HG03196 (cell line): ENCODE results near the gene FAM135A.
"Not testable (repeated sequence)": the region's sequence is repeated elsewhere in the genome, so short reads cannot be mapped to it uniquely, and the experiment has no call there.

Experiments
- ATAC-seq: cut with Tn5 transposase; IDR thresholded peaks from one replicate; pipeline ENCODE4 v1.9.1; 2021; ENCODE audit not compliant: unreplicated experiment

The FAM135A gene

DNA sequence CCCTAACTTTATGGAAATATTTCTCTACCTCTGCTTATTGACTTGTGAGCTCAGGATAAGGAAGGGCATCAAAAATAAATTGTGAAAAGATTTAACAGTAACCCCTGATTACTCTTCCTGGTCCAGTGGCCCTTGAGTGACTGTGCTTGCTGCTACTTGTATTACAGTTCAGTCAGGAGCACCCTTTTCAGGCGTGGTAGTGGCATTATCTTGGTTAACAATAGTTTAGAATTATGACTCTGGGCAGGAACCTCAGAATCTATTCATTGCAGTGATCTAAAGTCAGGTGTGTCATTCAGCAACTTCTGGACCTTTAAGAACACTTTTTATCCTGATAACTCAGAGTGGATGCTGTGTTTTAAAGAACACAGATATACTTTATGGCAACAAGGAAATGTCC lies 43.4 kb downstream of the FAM135A start:
- no peak for ATAC-seq

DNA sequence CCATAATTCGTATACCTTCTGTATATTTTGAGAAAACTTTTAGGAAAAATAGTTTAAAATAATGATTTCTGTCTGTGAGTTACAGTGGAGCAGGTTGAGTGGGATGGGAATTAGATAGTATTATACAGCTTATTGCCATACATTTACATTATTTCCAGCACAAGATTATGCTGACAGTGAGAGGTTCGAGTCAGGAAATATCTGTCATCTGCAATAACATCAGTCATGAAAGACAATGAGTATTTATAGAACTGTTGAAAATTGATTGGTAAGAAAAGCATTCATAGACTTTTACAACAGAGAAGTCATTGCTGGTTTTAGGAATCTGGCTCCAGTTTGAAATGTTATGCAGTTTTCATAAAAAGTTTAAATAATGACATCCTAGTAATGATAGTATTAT lies 45.9 kb downstream of the FAM135A start:
- ATAC-seq: no peak

DNA sequence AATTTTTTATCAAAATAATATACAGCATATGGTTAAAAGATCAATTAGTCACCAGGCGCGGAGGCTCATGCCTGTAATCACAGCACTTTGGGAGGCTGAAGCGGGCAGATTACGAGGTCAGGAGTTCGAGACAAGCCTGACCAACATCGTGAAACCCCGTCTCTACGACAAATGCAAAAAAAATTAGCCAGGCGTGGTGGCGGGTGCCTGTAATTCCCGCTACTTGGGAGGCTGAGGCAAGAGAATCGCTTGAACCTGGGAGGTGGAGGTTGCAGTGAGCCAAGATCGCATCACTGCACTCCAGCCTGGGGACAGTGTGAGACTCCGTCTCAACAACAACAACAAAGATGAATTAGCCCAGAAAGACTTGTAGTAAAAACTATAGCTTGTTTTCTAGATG lies 46.4 kb downstream of the FAM135A start:
- ATAC-seq: not testable (repeated sequence)

DNA sequence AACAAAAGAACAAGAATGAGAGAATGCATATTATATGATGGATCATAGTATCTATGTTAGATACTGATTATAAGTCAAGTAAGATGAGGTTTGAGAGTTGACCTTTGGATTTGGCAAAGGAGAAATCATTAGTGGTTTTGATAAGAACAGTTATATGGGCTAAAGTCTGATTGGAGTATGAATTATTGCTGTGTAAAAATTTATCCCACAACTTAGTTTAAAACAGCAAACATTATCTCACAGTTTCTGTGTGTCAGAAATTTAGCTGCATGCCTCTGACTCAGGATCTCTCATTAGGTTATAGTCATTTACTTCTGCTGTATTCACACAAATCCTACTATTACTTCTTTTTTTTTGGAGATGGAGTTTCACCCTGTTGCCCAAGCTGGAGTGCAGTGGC lies 56.7 kb downstream of the FAM135A start:
- ATAC-seq: no peak

DNA sequence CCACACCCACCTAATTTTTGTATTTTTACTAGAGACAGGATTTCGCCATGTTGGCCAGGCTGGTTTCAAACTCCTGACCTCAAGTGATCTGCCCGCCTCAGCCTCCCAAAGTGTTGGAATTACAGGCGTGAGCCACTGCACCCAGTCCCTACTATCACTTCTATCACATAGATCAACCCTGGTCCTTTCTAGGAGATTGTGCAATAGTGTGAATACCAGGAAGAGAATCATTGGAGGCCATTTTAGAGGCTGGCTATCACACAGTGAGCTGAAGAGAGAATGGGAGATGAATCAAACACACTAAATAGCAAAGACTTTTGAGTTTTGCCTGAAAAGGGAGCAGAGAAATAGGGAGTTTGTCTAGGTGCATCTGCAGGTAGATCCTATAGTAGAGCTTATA lies 57.2 kb downstream of the FAM135A start:
- not testable (repeated sequence) for ATAC-seq

DNA sequence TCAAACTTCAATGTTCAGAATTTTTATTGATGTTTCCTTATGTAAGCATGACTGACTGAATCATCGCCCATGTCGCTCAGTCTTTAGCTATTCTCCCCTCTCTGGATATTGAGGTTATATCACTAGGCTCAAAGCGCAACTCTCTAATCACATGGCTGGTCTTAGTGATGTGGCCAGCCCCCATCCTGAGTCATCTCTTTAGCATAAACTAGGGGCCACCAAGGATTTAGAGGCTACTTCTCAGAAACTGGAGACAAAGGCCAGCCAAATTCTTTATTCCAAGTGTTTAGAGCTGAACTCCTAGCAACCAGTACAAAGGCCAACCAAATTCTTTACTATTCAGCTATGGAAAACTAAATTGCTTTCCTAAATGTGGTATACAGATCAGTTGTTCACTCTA lies 61.4 kb downstream of the FAM135A start:
- no peak for ATAC-seq

DNA sequence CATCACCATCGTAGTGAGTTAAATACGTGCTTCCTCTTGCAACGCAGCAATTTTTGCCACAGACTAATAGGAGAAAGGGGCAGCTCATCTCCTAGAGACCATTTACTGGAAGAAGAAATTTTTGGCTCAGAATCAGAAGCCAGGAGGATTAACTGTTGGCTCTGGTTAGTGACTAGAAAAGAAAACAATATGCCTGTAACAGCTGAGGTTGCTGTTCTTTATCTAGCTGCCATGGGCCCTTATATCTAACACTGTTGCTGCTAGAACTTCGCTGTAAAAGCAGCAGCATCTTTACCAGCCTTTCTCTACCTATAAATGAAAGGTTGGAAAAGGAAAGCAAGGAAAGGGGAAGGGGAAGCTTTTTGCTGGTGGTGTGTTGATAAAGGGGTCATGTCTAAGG lies 65.9 kb downstream of the FAM135A start:
- ATAC-seq: no peak

DNA sequence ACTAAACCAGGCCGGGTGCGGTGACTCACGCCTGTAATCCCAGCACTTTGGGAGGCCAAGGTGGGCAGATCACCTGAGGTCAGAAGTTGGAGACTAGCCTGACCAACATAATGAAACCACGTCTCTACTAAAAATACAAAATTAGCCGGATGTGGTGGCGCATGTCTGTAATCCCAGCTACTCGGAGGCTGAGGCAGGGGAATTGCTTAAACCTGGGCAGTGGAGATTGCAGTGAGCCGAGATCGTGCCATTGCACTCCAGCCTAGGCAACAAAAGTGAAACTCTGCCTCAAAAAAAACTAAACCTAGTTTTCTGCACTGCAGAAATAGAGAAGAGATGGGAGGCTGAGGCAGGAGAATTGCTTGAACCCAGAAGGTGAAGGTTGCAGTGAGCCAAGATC lies 73.3 kb downstream of the FAM135A start:
- ATAC-seq: not testable (repeated sequence)

DNA sequence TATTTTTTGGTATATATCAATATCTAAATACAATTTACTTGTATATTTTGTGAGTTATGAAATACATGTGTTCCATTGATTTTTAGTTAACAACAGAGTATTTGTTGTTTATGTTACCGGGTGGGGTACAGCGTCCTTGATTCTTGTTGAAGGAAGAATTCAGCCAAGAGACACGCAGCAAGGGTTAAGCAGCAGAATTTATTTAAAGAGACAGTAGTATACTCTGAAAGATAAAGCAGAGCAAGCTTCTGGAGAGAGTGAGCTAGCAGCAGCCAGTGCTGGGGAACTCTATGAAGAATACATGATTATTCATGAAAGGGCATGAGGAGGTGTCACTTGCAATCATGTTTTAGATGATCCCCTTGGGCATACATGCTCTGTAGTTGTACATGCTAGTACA lies 76.1 kb downstream of the FAM135A start:
- ATAC-seq: no peak

DNA sequence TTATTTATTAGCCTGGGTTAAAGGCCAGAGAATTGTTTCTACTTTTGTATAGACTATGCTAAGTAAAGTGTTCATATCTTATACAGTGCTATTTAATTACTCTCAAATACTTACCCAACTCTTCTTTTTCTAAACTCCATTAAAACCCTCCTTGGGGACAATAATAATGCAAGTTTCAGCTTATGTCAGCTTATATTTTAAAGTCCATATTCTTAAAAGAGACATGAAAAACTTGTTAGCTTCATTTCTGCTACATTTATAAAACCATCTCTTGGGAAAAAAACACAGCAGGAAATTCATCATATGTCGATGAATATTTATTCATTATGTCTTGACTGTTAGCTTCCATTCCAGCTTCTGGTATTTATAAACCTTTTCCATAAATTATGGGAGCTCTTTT lies 81.5 kb downstream of the FAM135A start:
- ATAC-seq: no peak

DNA sequence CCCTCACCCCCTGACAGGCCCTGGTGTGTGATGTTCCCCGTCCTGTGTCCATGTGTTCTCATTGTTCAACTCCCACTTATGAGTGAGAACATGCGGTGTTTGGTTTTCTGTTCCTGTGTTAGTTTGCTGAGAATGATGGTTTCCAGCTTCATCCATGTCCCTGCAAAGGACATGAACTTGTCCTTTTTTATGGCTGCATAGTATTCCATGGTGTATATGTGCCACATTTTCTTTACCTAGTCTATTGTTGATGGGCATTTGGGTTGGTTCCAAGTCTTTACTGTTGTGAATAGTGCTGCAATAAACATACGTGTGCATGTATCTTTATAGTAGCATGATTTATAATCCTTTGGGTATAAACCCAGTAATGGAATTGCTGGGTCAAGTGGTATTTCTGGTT lies 82.5 kb downstream of the FAM135A start:
- ATAC-seq: not testable (repeated sequence)

DNA sequence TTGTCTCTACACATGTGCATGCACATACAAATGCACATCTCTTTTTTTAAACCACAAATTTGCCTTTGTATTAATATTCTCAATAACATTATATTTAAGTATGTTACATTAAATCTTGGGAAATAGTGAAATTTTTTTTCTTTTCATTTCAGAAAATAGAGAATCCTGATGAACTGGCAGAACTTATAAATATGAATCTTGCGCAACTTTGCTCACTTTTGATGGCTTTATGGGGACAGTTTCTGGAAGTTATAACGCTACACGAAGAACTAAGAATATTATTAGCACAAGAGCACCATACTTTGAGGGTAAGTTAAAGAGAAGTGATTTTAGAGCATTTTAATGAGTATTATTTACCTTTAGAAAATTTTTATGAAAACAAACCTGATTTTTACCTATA lies 89.2 kb downstream of the FAM135A start:
- no peak for ATAC-seq

DNA sequence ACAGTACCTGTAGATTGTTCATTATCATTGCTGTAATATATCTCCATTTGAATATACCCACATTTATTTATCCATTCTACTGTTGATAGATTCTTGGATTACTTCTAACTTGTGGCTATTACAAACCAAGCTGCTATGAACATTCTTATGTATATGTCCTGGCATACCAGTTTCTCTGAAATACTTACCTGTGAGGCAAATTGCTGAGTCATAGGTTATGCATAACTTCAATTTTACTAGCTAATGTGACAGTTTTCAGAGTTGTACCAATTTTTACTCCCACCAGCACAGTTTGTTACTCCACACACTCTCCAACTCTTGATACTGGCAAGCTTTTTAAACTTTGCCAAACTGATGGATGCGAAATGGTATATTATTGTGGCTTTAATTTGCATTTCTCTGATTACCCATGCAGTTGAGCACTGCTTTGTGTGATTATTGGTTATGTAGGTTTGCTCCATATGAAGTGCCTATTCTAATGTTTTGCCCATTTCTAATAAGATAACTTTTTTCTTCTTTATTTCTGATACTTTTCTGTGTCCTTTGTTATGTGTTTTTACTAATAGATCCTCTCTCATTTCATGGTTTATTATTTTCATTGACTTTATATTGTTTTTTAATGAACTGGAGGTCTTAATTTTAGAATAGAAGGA lies 90.6 kb downstream of the FAM135A start:
- no peak for ATAC-seq

DNA sequence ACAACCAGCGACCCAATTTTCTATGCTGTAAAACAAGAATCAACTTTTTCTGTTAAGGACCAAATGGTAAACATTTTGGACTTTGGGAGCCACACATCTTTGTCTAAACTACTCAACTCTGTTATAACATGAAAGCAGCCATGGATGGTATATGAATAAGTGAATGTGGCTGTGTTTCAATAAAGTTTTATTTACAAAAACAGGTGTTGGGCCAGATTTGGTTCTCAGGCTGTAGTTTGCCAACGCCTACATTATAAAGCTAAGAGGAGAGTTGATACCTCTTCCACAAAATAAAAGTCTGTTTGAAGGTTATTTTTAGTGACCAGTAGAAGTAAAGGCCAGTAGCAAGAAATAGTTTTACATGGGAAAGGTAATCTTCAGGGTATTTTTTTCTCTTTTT lies 93.0 kb downstream of the FAM135A start:
- ATAC-seq: no peak

DNA sequence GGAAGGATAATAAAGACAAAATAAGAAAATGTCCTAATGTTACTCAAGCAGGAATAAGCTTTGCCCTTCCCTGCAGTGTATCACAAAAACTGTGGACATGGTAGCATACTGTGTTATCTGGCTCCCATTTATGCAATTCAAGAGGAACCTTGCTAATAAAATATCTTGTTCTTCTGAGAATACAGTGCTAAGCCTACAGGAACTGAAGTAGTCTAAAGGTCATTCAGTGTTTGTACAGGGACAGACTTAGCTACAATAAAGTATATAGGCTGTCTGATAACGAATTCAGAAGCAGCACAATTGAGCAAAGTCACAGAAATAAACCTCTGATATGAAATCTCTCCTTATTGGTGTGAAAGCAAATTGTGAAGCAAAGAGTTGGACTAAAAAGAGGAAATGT lies 93.9 kb downstream of the FAM135A start:
- no peak for ATAC-seq

DNA sequence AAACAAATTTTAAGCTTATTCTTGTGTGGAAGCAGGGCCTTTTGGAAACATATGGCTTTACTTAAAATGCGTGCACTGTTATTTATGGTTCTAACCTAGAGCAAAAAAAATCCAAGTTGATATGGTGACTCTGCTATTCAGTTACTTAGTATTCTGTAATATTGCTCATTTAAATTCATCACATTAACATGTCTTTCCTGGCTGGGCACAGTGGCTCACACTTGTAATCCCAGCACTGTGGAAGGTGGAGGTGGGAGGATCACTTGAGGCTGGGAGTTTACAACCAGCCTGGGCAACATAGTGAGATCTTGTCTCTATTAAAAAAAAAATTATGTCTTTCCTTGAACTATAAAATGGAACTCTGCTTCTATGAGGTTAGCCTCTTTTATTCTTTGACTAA lies 95.6 kb downstream of the FAM135A start:
- no peak for ATAC-seq

DNA sequence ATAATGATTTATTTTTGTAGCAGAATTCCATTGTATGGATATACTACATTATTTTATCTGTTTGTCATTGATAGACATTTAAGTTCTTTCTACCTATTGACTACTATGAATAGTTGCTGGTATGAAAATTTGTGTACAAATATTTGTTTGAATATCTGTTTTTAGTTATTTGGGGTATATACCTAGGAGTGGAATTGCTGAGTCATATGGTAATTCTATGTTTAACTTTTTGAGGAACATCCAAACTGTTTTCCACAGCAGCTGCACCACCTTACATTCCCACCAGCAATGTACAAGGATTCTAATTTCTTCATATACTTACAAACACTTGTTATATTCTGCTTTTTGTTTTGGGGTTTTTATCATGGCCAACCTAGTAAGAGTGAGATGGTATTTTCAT lies 97.3 kb downstream of the FAM135A start:
- no peak for ATAC-seq

DNA sequence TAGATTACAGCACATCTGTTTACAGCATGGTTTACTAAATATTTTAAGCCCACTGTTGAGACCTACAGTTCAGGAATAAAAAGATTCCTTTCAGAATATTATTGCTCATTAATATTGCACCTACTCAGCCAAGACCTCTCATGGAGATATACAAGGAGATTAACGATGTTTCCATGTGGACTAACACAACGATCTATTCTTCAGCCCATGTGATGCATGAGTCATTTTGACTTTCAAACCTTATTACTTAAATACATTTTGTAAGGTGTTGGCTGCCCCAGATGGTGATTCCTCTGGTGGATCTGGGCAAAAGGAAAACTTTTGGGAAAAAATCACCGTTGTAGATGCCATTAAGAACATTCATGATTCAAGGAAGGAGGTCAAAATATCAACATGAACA lies 105.4 kb downstream of the FAM135A start:
- ATAC-seq: no peak

DNA sequence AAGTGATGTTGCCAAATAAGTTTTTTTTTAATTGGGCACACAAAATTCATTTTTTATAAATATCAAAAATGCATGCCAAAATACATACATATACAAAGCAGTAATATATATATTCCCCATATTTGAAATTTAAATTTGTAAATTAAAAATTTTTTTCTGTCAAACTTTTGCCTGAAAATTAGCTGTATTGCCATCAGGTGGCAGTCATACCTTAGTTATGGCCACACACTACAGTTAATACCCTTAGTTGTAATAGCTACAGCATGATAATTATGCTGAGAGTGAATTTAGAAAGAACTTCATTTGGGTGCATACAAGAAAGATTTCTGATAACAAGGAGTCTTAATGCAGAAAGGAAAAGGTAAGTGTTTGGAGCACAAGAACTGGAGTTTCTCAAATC lies 107.3 kb downstream of the FAM135A start:
- no peak for ATAC-seq

DNA sequence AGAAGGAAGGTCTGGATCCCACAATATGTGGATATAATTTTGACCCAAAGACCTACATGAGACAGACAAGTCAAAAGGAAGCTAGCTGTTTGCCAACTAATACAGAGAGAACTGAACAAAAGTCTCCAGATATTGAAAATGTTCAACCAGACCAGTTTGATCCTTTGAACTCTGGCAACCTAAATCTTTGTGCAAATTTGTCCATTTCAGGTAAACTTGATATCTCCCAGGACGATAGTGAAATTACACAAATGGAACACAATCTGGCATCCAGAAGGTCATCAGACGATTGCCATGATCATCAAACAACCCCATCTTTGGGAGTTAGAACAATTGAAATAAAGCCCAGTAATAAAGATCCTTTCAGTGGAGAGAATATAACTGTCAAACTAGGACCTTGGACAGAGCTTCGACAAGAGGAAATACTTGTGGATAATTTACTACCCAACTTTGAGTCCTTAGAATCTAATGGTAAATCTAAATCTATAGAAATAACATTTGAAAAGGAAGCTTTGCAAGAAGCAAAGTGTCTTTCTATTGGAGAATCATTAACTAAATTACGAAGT lies 111.5 kb downstream of the FAM135A start:
- ATAC-seq: no peak

DNA sequence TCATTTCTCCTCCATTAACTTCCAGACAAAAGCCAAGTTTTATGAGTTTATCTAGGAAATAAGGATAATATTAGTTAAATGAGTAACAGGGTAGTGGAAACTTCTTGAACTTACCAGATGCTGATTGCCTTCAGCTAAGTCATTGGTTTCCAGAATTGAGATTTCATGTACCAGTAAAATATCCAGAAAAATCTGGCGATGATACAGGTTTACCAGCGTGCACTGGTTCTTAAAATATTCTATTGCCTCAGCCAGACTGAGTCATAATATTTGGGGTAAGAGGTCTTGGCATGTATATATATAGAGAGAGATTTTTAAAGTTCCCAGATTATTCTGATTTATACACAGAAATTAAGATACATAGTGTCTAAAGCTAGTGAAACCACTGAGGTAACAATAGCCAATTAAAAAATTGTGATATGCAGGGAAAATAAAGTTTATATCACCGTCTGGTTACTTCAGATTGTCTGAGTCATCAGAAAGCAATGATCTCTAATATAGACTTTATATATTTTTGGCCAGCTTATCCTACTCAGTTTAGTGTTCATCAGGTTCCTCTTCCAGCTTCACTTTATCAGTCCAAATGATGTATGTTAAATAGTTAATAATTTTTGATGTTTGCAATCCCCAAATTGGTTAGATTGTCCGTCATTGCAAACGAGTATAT lies 113.9 kb downstream of the FAM135A start:
- no peak for ATAC-seq

DNA sequence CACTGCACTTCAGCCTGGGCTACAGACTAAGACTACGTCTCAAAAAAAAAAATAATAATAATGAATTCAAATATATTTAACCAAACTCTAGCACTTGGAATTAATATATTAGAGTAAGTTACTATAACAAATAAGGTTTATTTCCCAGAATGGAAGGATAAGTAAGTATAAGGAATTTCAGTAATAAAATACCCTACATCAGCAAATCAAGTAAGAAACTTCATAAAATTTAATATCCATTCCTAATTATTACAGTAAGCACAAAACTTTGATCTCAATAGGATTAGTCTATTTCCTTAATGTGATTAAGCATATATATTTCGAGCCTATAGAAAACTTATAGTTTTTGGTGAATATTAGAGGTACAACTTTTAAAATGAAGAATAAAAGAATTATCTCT lies 116.7 kb downstream of the FAM135A start:
- ATAC-seq: no peak

DNA sequence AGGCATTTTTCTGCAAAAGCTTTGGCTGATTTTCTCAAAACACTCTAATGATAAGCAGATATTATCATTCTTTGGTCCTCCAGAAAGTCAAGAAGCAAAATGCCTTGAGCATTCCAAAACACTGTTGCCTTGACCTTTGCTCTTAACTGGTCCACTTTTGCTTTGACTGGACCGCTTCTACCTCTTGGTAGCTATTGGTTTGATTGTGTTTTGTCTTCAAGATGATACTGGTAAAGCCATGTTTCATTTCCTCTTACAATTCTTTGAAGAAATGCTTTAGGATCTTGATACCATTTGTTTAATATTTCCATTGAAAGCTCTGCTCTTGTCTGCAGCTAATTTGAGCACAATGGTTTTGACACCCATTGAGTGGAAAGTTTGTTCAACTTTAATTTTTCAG lies 117.8 kb downstream of the FAM135A start:
- no peak for ATAC-seq
